Keratinocyte (primary cell): Measurements from ENCODE around the gene CLSTN2. TPM values are rescaled to one million over a fixed set of nuclear protein-coding genes. Genes with fewer than 3 reads are reported as not detected.

Source experiments
- DNase-seq: peaks from one replicate; pipeline ENCODE4 v3.0.0-alpha.2; 2011; ENCODE audit warnings: low read depth, missing footprints, low spot score
- FAIRE-seq: peaks from 2 replicates; lab custom pipeline; 2011; peaks lifted over from hg19 to GRCh38; lab: Jason Lieb, UNC
- H2AFZ ChIP-seq: 2 replicates; pipeline ENCODE4 v1.6.0; 2012; ENCODE audit warnings: low read length, control low read depth, inconsistent platforms; ENCODE audit not compliant: control insufficient read depth
- H3K27ac ChIP-seq: 2 replicates; pipeline ENCODE4 v1.5.1; 2011; ENCODE audit warnings: low read length; ENCODE audit not compliant: control insufficient read depth, insufficient read depth
- H3K27me3 ChIP-seq: 3 replicates; pipeline ENCODE4 v1.6.0; 2011; ENCODE audit warnings: low read length; ENCODE audit not compliant: control insufficient read depth, insufficient read depth; ENCODE audit errors: extremely low read depth
- H3K36me3 ChIP-seq, 2 experiments: 2 replicates in 1 of 2; 3 replicates in 1 of 2; pipeline ENCODE4 v1.5.1; 2011; ENCODE audit warnings: low read length in 2 of 2, mild to moderate bottlenecking in 1 of 2; ENCODE audit not compliant: control insufficient read depth in 2 of 2, insufficient read depth in 2 of 2; ENCODE audit errors: extremely low read depth in 1 of 2
- H3K4me1 ChIP-seq: 3 replicates; pipeline ENCODE4 v1.5.1; 2011; ENCODE audit warnings: low read length; ENCODE audit not compliant: control insufficient read depth, insufficient read depth; ENCODE audit errors: extremely low read depth
- H3K4me2 ChIP-seq: 3 replicates; pipeline ENCODE4 v1.6.0; 2011; ENCODE audit warnings: low read depth, low read length; ENCODE audit not compliant: control insufficient read depth, insufficient read depth; ENCODE audit errors: extremely low read depth
- H3K4me3 ChIP-seq, 3 experiments: fragments of 200-600 bp in 1 of 3; sonication (generic) in 1 of 3; 2 replicates in 2 of 3; 3 replicates in 1 of 3; pipeline ENCODE4 v1.5.1; 2011 to 2016; ENCODE audit warnings: low read length in 3 of 3, mild to moderate bottlenecking in 3 of 3, control low read depth in 2 of 3, inconsistent platforms in 1 of 3, low read depth in 1 of 3, mixed read lengths in 1 of 3, mixed run types in 1 of 3, moderate library complexity in 1 of 3; ENCODE audit not compliant: control insufficient read depth in 2 of 3, insufficient read depth in 2 of 3; ENCODE audit errors: extremely low read depth in 1 of 3
- H3K79me2 ChIP-seq: 2 replicates; pipeline ENCODE4 v1.6.0; 2012; ENCODE audit warnings: low read length; ENCODE audit not compliant: control insufficient read depth, insufficient read depth
- H3K9ac ChIP-seq: 3 replicates; pipeline ENCODE4 v1.6.0; 2011; ENCODE audit warnings: low read length; ENCODE audit not compliant: control insufficient read depth, insufficient read depth; ENCODE audit errors: extremely low read depth
- H3K9me1 ChIP-seq: 3 replicates; pipeline ENCODE4 v1.6.0; 2011; ENCODE audit warnings: low read length; ENCODE audit not compliant: control insufficient read depth, insufficient read depth; ENCODE audit errors: extremely low read depth
- H3K9me3 ChIP-seq: 2 replicates; pipeline ENCODE4 v1.5.1; 2012; ENCODE audit warnings: low read depth, low read length; ENCODE audit not compliant: control insufficient read depth
- H4K20me1 ChIP-seq: 3 replicates; pipeline ENCODE4 v1.6.0; 2011; ENCODE audit warnings: low read length; ENCODE audit not compliant: control insufficient read depth, insufficient read depth; ENCODE audit errors: extremely low read depth
- CTCF ChIP-seq, 3 experiments: IDR thresholded peaks in 1 of 3; conservative IDR thresholded peaks in 1 of 3; optimal IDR thresholded peaks in 1 of 3; 2 replicates in 2 of 3; 3 replicates in 1 of 3; pipeline versions ENCODE3 to v1.5.1; 2011; ENCODE audit warnings: low read length in 3 of 3, mild to moderate bottlenecking in 3 of 3, moderate library complexity in 2 of 3, control low read depth in 1 of 3, inconsistent platforms in 1 of 3; ENCODE audit not compliant: insufficient read depth in 2 of 3; ENCODE audit errors: extremely low read depth in 1 of 3
- EZH2 ChIP-seq: IDR thresholded peaks from one replicate; pipeline ENCODE4 v1.6.1; 2012; ENCODE audit warnings: inconsistent platforms, mild to moderate bottlenecking, low read length, moderate library complexity
- dilution Hi-C: fragments of 300-500 bp; cut with MboI; formaldehyde crosslinking; loops from one replicate; pipeline ENCODE4 v1.7.0; 2020; ENCODE audit warnings: low sequenced_read_pairs; ENCODE audit not compliant: extremely low pct_ligation_motif_present
- polyA plus RNA-seq, 5 experiments: library from polyadenylated mRNA; depleted of rRNA in 3 of 5; stranded (reverse) in 3 of 5; stranded (forward) in 1 of 5; unstranded in 1 of 5; fragments of >200 nt; gene quantifications; 1 replicate in 1 of 5; 2 replicates in 3 of 5; 3 replicates in 1 of 5; pipeline versions ENCODE4 v1.2.1 to v1.2.3, GENCODE V29; 2011 to 2012; ENCODE audit warnings: missing spikeins in 2 of 5, low read depth in 1 of 5, low replicate concordance in 1 of 5

Gene CLSTN2
- polyA plus RNA-seq, 1 donor (not counting 4 experiments of a cell fraction or from before 2014, with no cell fraction given) = 0.09 TPM

- no peak for DNase-seq
- FAIRE-seq = peak; percentile 20
Observed at GRCh38 chr3:140186421-140186920, 251.5 kb downstream of the CLSTN2 start.

GRCh38 chr3:140187028-140187427 is 252.0 kb downstream of the CLSTN2 start:
- Histone ChIP-seq H4K20me1 (no peaks in the 10 kb centered on the region), H3K4me1 (peaks cover 4% of the 10 kb centered on the region), H3K36me3 (no peaks in the 10 kb centered on the region), H3K9me1 (no peaks in the 10 kb centered on the region), H3K9me3 (no peaks in the 10 kb centered on the region), H3K79me2 (no peaks in the 10 kb centered on the region), H3K4me3 (no peak overlapping the region), H3K27me3 (no peaks in the 10 kb centered on the region), H3K27ac (no peak overlapping the region), H3K4me2 (no peak overlapping the region), H3K9ac (no peak overlapping the region), H2AFZ (no peak overlapping the region)
- FAIRE-seq (no peak), DNase-seq (no peak)
- TF ChIP-seq CTCF (optimal IDR thresholded peaks at IDR 0.05 in 1 of 3, IDR thresholded peaks at IDR 0.05 in 1 of 3, conservative IDR thresholded peaks at IDR 0.05 in 1 of 3; ENCODE audit: extremely low read depth in 1 of 3, insufficient read depth in 2 of 3, low read length in 3 of 3) (no peak), EZH2 (no peak)
- dilution Hi-C loops = no loop called here

More at GRCh38 chr3:140186421-140186920, 251.5 kb downstream of the CLSTN2 start:
- Histone ChIP-seq H3K9ac (no peak overlapping the region), H3K36me3 (no peaks in the 10 kb centered on the region), H3K27ac (no peak overlapping the region), H3K27me3 (no peaks in the 10 kb centered on the region), H3K4me3 (no peak overlapping the region), H3K4me2 (no peak overlapping the region), H2AFZ (no peak overlapping the region), H3K79me2 (no peaks in the 10 kb centered on the region), H3K9me1 (no peaks in the 10 kb centered on the region), H3K4me1 (peaks cover 4% of the 10 kb centered on the region), H3K9me3 (no peaks in the 10 kb centered on the region), H4K20me1 (no peaks in the 10 kb centered on the region)
- dilution Hi-C loops = no loop called here
- TF ChIP-seq EZH2 (no peak), CTCF (optimal IDR thresholded peaks at IDR 0.05 in 1 of 3, IDR thresholded peaks at IDR 0.05 in 1 of 3, conservative IDR thresholded peaks at IDR 0.05 in 1 of 3; ENCODE audit: extremely low read depth in 1 of 3, insufficient read depth in 2 of 3, low read length in 3 of 3) (no peak)
